GM23248 (cell line): Measurements from ENCODE around the gene PIP4P1. TPM values are rescaled to one million over a fixed set of nuclear protein-coding genes. Genes with fewer than 3 reads are reported as not detected.

Experiments
- DNase-seq: peaks from one replicate; pipeline ENCODE4 v3.0.0-alpha.2; 2015
- H2AFZ ChIP-seq: fragments of 200-600 bp; sonication (generic); 2 replicates; pipeline ENCODE4 v1.6.1; 2016; ENCODE audit warnings: antibody characterized with exemption
- H3F3A ChIP-seq: fragments of 200-600 bp; sonication (generic); 2 replicates; pipeline ENCODE4 v1.6.1; 2016; ENCODE audit warnings: mild to moderate bottlenecking, antibody characterized with exemption, mixed run types; ENCODE audit not compliant: insufficient read depth
- H3K27ac ChIP-seq: fragments of 200-600 bp; sonication (generic); 2 replicates; pipeline ENCODE4 v1.5.1; 2016; ENCODE audit warnings: mild to moderate bottlenecking
- H3K27me3 ChIP-seq: fragments of 200-600 bp; sonication (generic); replicated peaks from 2 replicates; pipeline ENCODE4 v1.6.1; 2016; ENCODE audit warnings: mild to moderate bottlenecking; ENCODE audit not compliant: insufficient read depth
- H3K36me3 ChIP-seq: fragments of 200-600 bp; sonication (generic); 2 replicates; pipeline ENCODE4 v1.6.1; 2016; ENCODE audit warnings: low read depth, mild to moderate bottlenecking
- H3K4me1 ChIP-seq: fragments of 200-600 bp; sonication (generic); 2 replicates; pipeline ENCODE4 v1.6.1; 2016; ENCODE audit warnings: mild to moderate bottlenecking; ENCODE audit not compliant: insufficient read depth
- H3K4me2 ChIP-seq: fragments of 200-600 bp; sonication (generic); one replicate; pipeline ENCODE4 v1.6.1; 2016; ENCODE audit warnings: mild to moderate bottlenecking; ENCODE audit not compliant: unreplicated experiment
- H3K4me3 ChIP-seq: fragments of 200-600 bp; sonication (generic); 2 replicates; pipeline ENCODE4 v1.5.1; 2016; ENCODE audit warnings: mild to moderate bottlenecking
- H3K79me2 ChIP-seq: fragments of 200-600 bp; sonication (generic); 2 replicates; pipeline ENCODE4 v1.6.1; 2016; ENCODE audit warnings: mild to moderate bottlenecking; ENCODE audit not compliant: insufficient read depth
- H3K9ac ChIP-seq: fragments of 200-600 bp; sonication (generic); 2 replicates; pipeline ENCODE4 v1.6.1; 2016; ENCODE audit warnings: mild to moderate bottlenecking
- H3K9me2 ChIP-seq: fragments of 200-600 bp; sonication (generic); 2 replicates; pipeline ENCODE4 v1.6.1; 2016; ENCODE audit warnings: mixed run types, mild to moderate bottlenecking, moderate library complexity; ENCODE audit not compliant: insufficient read depth
- H3K9me3 ChIP-seq: fragments of 200-600 bp; sonication (generic); one replicate; pipeline ENCODE4 v1.6.1; 2017; ENCODE audit warnings: low read depth
- H4K20me1 ChIP-seq: fragments of 200-600 bp; sonication (generic); 2 replicates; pipeline ENCODE4 v1.6.0; 2016; ENCODE audit not compliant: insufficient read depth
- EZH2 ChIP-seq: fragments of 200-600 bp; sonication (generic); IDR thresholded peaks from 2 replicates; pipeline ENCODE4 v1.6.1; 2018; ENCODE audit warnings: antibody characterized with exemption, mild to moderate bottlenecking; ENCODE audit not compliant: insufficient read depth, poor library complexity, severe bottlenecking
- EZH2phosphoT487 ChIP-seq: fragments of 200-600 bp; sonication (generic); IDR thresholded peaks from 2 replicates; pipeline ENCODE4 v1.6.1; 2018; ENCODE audit warnings: antibody characterized with exemption, moderate library complexity, mild to moderate bottlenecking, low read depth; ENCODE audit not compliant: insufficient read depth
- WGBS, 2 experiments: methylation state at CpG; one replicate each; pipeline ENCODE4 v1.1.6; 2015 to 2017; ENCODE audit warnings: low lambda C conversion rate in 2 of 2, low coverage in 1 of 2; ENCODE audit errors: missing lambda C conversion rate in 2 of 2; 5-methylcytosine and 5-hydroxymethylcytosine counted together
- in situ Hi-C: fragments of 300-500 bp; cut with MboI; formaldehyde crosslinking; loops from 2 replicates; pipeline ENCODE4 v1.15.0; 2020
- polyA plus RNA-seq: library from polyadenylated mRNA; unstranded; fragments of >200 nt; fragmentation: Nextera tagmentation; extraction: Ambion mirVana; gene quantifications from 2 replicates; pipeline ENCODE4 v1.2.1, GENCODE V29; 2016
- total RNA-seq: library from RNA; depleted of rRNA; stranded (reverse); fragments of >200 nt; shearing (Covaris generic); gene quantifications from 2 replicates; pipeline ENCODE4 v1.2.3, GENCODE V29; 2014

The PIP4P1 gene
- total and polyA plus RNA-seq, 2 experiments from 2014 or later: 18.6 to 21.6 TPM

GRCh38 chr14:20468764-20469241 lies 7.6 kb upstream of the PIP4P1 start:
- 20 to 22% methylated on average over 16 of the region's 16 CpGs for whole genome bisulfite sequencing, 2 experiments
- H3K9ac ChIP-seq: peak overlapping the region; percentile 94
- in situ Hi-C loops: no loop called here

GRCh38 chr14:20460458-20461224 lies 593 bp downstream of the PIP4P1 start:
- Histone ChIP-seq H3F3A (peaks cover 28% of the 10 kb centered on the region), H2AFZ (peak overlapping the region; percentile 43)
- in situ Hi-C loops: no loop called here

More at GRCh38 chr14:20468764-20469241, 7.6 kb upstream of the PIP4P1 start:
- Histone ChIP-seq H3K9me2 (no peaks in the 10 kb centered on the region), H3K27me3 (no peaks in the 10 kb centered on the region), H3K36me3 (peaks cover 8% of the 10 kb centered on the region), H3K4me1 (no peaks in the 10 kb centered on the region), H4K20me1 (no peaks in the 10 kb centered on the region), H3K79me2 (peaks cover 41% of the 10 kb centered on the region), H2AFZ (peak overlapping the region; percentile 98), H3K4me3 (peak overlapping the region; percentile 93), H3K4me2 (peak overlapping the region; percentile 95), H3F3A (peaks cover 10% of the 10 kb centered on the region; the same call in 1 of the 2 replicates), H3K27ac (peak overlapping the region; percentile 85), H3K9me3 (no peaks in the 10 kb centered on the region)
- DNase-seq: peak; percentile 49
- TF ChIP-seq EZH2 (no peak), EZH2phosphoT487 (no peak)

GRCh38 chr14:20458031-20458789 lies 3.0 kb downstream of the PIP4P1 start:
- no peak overlapping the region for H3K9ac ChIP-seq

More at GRCh38 chr14:20460458-20461224, 593 bp downstream of the PIP4P1 start:
- peak; percentile 20 for DNase-seq
- peaks cover 18% of the 10 kb centered on the region; the same call in 1 of the 2 replicates for H3K36me3 ChIP-seq
- WGBS, 2 experiments: 4% methylated on average over 20 to 31 of the region's 32 CpGs
- peak overlapping the region; percentile 90 for H3K9ac ChIP-seq
- H3K9me2 ChIP-seq: no peaks in the 10 kb centered on the region
- peak overlapping the region; percentile 88 for H3K4me3 ChIP-seq
- H3K4me1 ChIP-seq: peaks cover 22% of the 10 kb centered on the region
- H3K79me2 ChIP-seq: peaks cover 54% of the 10 kb centered on the region
- peak overlapping the region; percentile 85 for H3K4me2 ChIP-seq
- peak overlapping the region; percentile 68 for H3K27ac ChIP-seq
- H4K20me1 ChIP-seq: no peaks in the 10 kb centered on the region
- H3K9me3 ChIP-seq: no peaks in the 10 kb centered on the region
- TF ChIP-seq EZH2phosphoT487 (no peak), EZH2 (no peak)
- H3K27me3 ChIP-seq: no peaks in the 10 kb centered on the region

GRCh38 chr14:20456971-20457370 lies 4.3 kb downstream of the PIP4P1 start:
- Histone ChIP-seq H3K4me1 (peaks cover 28% of the 10 kb centered on the region), H3F3A (peaks cover 22% of the 10 kb centered on the region), H3K4me2 (peak overlapping the region; percentile 96), H4K20me1 (no peaks in the 10 kb centered on the region), H3K79me2 (peaks cover 76% of the 10 kb centered on the region), H3K36me3 (peaks cover 18% of the 10 kb centered on the region; the same call in 1 of the 2 replicates), H3K4me3 (peak overlapping the region; percentile 88), H3K27me3 (no peaks in the 10 kb centered on the region), H3K9me3 (no peaks in the 10 kb centered on the region), H3K27ac (peak overlapping the region; percentile 98), H2AFZ (no peak overlapping the region), H3K9me2 (no peaks in the 10 kb centered on the region), H3K9ac (peak overlapping the region; percentile 95)
- WGBS, 2 experiments: 82 to 85% methylated on average over 13 of the region's 13 CpGs
- TF ChIP-seq EZH2 (no peak), EZH2phosphoT487 (no peak)
- in situ Hi-C loops: no loop called here
- no peak for DNase-seq

More at GRCh38 chr14:20458031-20458789, 3.0 kb downstream of the PIP4P1 start:
- Histone ChIP-seq H4K20me1 (no peaks in the 10 kb centered on the region), H3K4me1 (peaks cover 28% of the 10 kb centered on the region), H3K4me2 (no peak overlapping the region), H2AFZ (no peak overlapping the region), H3K4me3 (no peak overlapping the region), H3K79me2 (peaks cover 68% of the 10 kb centered on the region), H3K27me3 (no peaks in the 10 kb centered on the region), H3K27ac (no peak overlapping the region), H3F3A (peaks cover 28% of the 10 kb centered on the region), H3K9me3 (no peaks in the 10 kb centered on the region), H3K9me2 (no peaks in the 10 kb centered on the region), H3K36me3 (peaks cover 18% of the 10 kb centered on the region; the same call in 1 of the 2 replicates)
- DNase-seq: no peak
- WGBS, 2 experiments: 57 to 59% methylated on average over 8 of the region's 8 CpGs
- in situ Hi-C loops: no loop called here
- TF ChIP-seq EZH2 (no peak), EZH2phosphoT487 (no peak)
